ENCODE measurements around the gene TUB. TPM values are rescaled to one million over a fixed set of nuclear protein-coding genes. Genes with fewer than 3 reads are reported as not detected.

Gene TUB
- total RNA-seq, 1 experiment from 2014 or later: not detected

GRCh38 chr11:8090756-8091155, 9.7 kb downstream of the TUB start:
- ChIA-PET POLR2A (ENCODE audit: unreplicated experiment) (no interaction called here), CTCF (interaction anchor here (0.6 to 1.5 kb wide), 3 partner anchors 56 to 230 kb away, joined by 3 to 4 read pairs (median 3); no protein-coding TSS in a partner anchor)
- no peak overlapping the region for H2AFZ ChIP-seq
- no TSS peak for BruUV-seq (replicated peaks)
- no peaks in the 10 kb centered on the region for H3K36me3 ChIP-seq (ENCODE audit: low read depth)
- H3K9me2 ChIP-seq (ENCODE audit: insufficient read depth): no peaks in the 10 kb centered on the region
- H3K4me3 ChIP-seq: no peak overlapping the region
- intact Hi-C loops (cut with micrococcal nuclease; ENCODE audit: unreplicated experiment): loop anchor here (2.0 kb wide), 1 partner anchor 58 kb away; no protein-coding TSS in a partner anchor
- TF ChIP-seq CTCF (conservative IDR thresholded peaks at IDR 0.05): peak; percentile 47; the same call in 1 of the 2 replicates
- TF ChIP-seq EZH2 (IDR thresholded peaks at IDR 0.05; ENCODE audit: low read depth): no peak
- H3K4me1 ChIP-seq (replicated peaks; ENCODE audit: insufficient read depth): no peaks in the 10 kb centered on the region
- H3K27ac ChIP-seq: no peak overlapping the region
- H3K9me3 ChIP-seq (ENCODE audit: insufficient read depth, low read depth): no peaks in the 10 kb centered on the region
- H4K20me1 ChIP-seq (ENCODE audit: insufficient read depth): no peaks in the 10 kb centered on the region
- peaks cover 4% of the 10 kb centered on the region; the same call in 1 of the 2 replicates for H3K27me3 ChIP-seq (ENCODE audit: insufficient read depth, low read depth)
- no peaks in the 10 kb centered on the region for H3F3A ChIP-seq (ENCODE audit: insufficient read depth, low read depth)
- no peak for DNase-seq
- no peaks in the 10 kb centered on the region for H3K79me2 ChIP-seq (ENCODE audit: low read depth)
- no peak overlapping the region for H3K4me2 ChIP-seq

GRCh38 chr11:8091721-8092120, 10.7 kb downstream of the TUB start:
- BruUV-seq (replicated peaks): no TSS peak
- Histone ChIP-seq H3F3A (ENCODE audit: insufficient read depth, low read depth) (no peaks in the 10 kb centered on the region), H3K36me3 (ENCODE audit: low read depth) (no peaks in the 10 kb centered on the region), H4K20me1 (ENCODE audit: insufficient read depth) (no peaks in the 10 kb centered on the region), H3K27ac (no peak overlapping the region), H3K4me2 (no peak overlapping the region), H3K9me3 (ENCODE audit: insufficient read depth, low read depth) (no peaks in the 10 kb centered on the region), H3K9me2 (ENCODE audit: insufficient read depth) (no peaks in the 10 kb centered on the region), H2AFZ (no peak overlapping the region), H3K4me1 (replicated peaks; ENCODE audit: insufficient read depth) (no peaks in the 10 kb centered on the region), H3K27me3 (ENCODE audit: insufficient read depth, low read depth) (peaks cover 4% of the 10 kb centered on the region; the same call in 1 of the 2 replicates), H3K79me2 (ENCODE audit: low read depth) (no peaks in the 10 kb centered on the region), H3K4me3 (no peak overlapping the region)
- POLR2A ChIA-PET (ENCODE audit: unreplicated experiment): no interaction called here
- CTCF ChIA-PET: interaction anchor here (1.0 to 1.5 kb wide), 2 partner anchors 57 to 58 kb away, joined by 3 to 4 read pairs; no protein-coding TSS in a partner anchor
- DNase-seq: no peak
- intact Hi-C loops (cut with micrococcal nuclease; ENCODE audit: unreplicated experiment): loop anchor here (1.0 to 2.0 kb wide), 2 partner anchors 59 to 198 kb away; no protein-coding TSS in a partner anchor
- TF ChIP-seq EZH2 (IDR thresholded peaks at IDR 0.05; ENCODE audit: low read depth): no peak
- TF ChIP-seq CTCF (conservative IDR thresholded peaks at IDR 0.05): no peak

GRCh38 chr11:8092587-8093424, 11.8 kb downstream of the TUB start:
- intact Hi-C loops (cut with micrococcal nuclease; ENCODE audit: unreplicated experiment): loop anchor here (1.0 kb wide), 1 partner anchor 200 kb away; no protein-coding TSS in a partner anchor
- Histone ChIP-seq H3K9me3 (ENCODE audit: insufficient read depth, low read depth) (no peaks in the 10 kb centered on the region), H3K79me2 (ENCODE audit: low read depth) (no peaks in the 10 kb centered on the region), H2AFZ (no peak overlapping the region), H3K4me1 (replicated peaks; ENCODE audit: insufficient read depth) (no peaks in the 10 kb centered on the region), H3K27me3 (ENCODE audit: insufficient read depth, low read depth) (no peaks in the 10 kb centered on the region), H3K27ac (no peak overlapping the region), H3K9me2 (ENCODE audit: insufficient read depth) (no peaks in the 10 kb centered on the region), H3K4me3 (no peak overlapping the region), H3K4me2 (peak overlapping the region; percentile 23; the same call in 1 of the 2 replicates), H3F3A (ENCODE audit: insufficient read depth, low read depth) (no peaks in the 10 kb centered on the region), H4K20me1 (ENCODE audit: insufficient read depth) (no peaks in the 10 kb centered on the region), H3K36me3 (ENCODE audit: low read depth) (no peaks in the 10 kb centered on the region)
- CTCF ChIA-PET: no interaction called here
- POLR2A ChIA-PET (ENCODE audit: unreplicated experiment): no interaction called here
- peak; percentile 58 for TF ChIP-seq CTCF (conservative IDR thresholded peaks at IDR 0.05)
- no peak for TF ChIP-seq EZH2 (IDR thresholded peaks at IDR 0.05; ENCODE audit: low read depth)
- peak in 1 of 2 experiments; percentile 31 for DNase-seq
- no TSS peak for BruUV-seq (replicated peaks)
